ENCODE data around the gene HOXB5. TPM values are rescaled to one million over a fixed set of nuclear protein-coding genes. Genes with fewer than 3 reads are reported as not detected.

HOXB5 gene
- total RNA-seq, 1 experiment from 2014 or later, result not detected

GRCh38 chr17:48640858-48641180 lies 47.2 kb upstream of the HOXB5 start:
- peaks cover 100% of the 10 kb centered on the region for H3K27me3 Mint-ChIP-seq (ENCODE audit: low read depth)
- H3K9me3 ChIP-seq (ENCODE audit: control insufficient read depth, low read depth, low read length), result no peaks in the 10 kb centered on the region
- H3K36me3 Mint-ChIP-seq (ENCODE audit: insufficient read depth in 1 of 3, low read depth in 3 of 3), result no peaks in the 10 kb centered on the region; a peak in 1 of 7 replicates
- no peak for TF ChIP-seq CTCF (conservative IDR thresholded peaks at IDR 0.05)
- no peak overlapping the region for H2BK15ac ChIP-seq (ENCODE audit: low read depth, low read length)
- no peak overlapping the region for H3K14ac ChIP-seq (ENCODE audit: insufficient read depth, low read length)
- H3K9me3 Mint-ChIP-seq, result peaks cover 0 to 9% of the 10 kb centered on the region in 2 experiments; a peak in 3 of 5 replicates
- no peak overlapping the region for H3K18ac ChIP-seq (ENCODE audit: insufficient read length, low read depth, low read length)
- no peak overlapping the region for H3K27ac ChIP-seq (ENCODE audit: insufficient read length, low read depth, low read length)
- H3K27ac Mint-ChIP-seq, result no peak overlapping the region
- H3K27me3 ChIP-seq (ENCODE audit: insufficient read depth, low read length), result peaks cover 98% of the 10 kb centered on the region
- no CpG with 5 or more reads among the region's 1 CpG for WGBS (ENCODE audit: extremely low coverage, insufficient read length, low lambda C conversion rate)
- no peak overlapping the region for H2BK12ac ChIP-seq (ENCODE audit: insufficient read length, low read depth, low read length)
- no peak overlapping the region for H3K56ac ChIP-seq (ENCODE audit: insufficient read length, low read depth, low read length)
- no peak overlapping the region for H3K9ac ChIP-seq (ENCODE audit: extremely low read depth, insufficient read length, low read length)
- H2AK5ac ChIP-seq (ENCODE audit: insufficient read length, low read length), result no peak overlapping the region
- H3K4ac ChIP-seq (ENCODE audit: low read depth, low read length), result no peak overlapping the region
- no peak overlapping the region for H4K8ac ChIP-seq (replicated peaks; ENCODE audit: insufficient read length, low read depth, low read length)
- H4K20me1 ChIP-seq (ENCODE audit: control insufficient read depth, insufficient read depth, insufficient read length), result no peaks in the 10 kb centered on the region
- H2BK5ac ChIP-seq (ENCODE audit: insufficient read length, low read length), result no peak overlapping the region
- no peak overlapping the region for H3K4me3 Mint-ChIP-seq
- H3K79me1 ChIP-seq (ENCODE audit: insufficient read depth, low read depth, low read length, poor library complexity, severe bottlenecking), result no peaks in the 10 kb centered on the region
- no peaks in the 10 kb centered on the region for H3K4me1 ChIP-seq (ENCODE audit: insufficient read depth, low read length)
- H3K23me2 ChIP-seq (ENCODE audit: insufficient read length, low read depth, low read length, poor library complexity, severe bottlenecking), result no peaks in the 10 kb centered on the region
- no peak overlapping the region for H3K4me2 ChIP-seq (ENCODE audit: insufficient read depth, insufficient read length, low read length)
- no peak overlapping the region for H2AFZ ChIP-seq (ENCODE audit: low read length)
- H4K91ac ChIP-seq (ENCODE audit: insufficient read length, low read depth, low read length), result no peak overlapping the region
- no peak overlapping the region for H2BK20ac ChIP-seq (ENCODE audit: low read depth, low read length, poor library complexity, severe bottlenecking)
- no peak for DNase-seq
- H3K23ac ChIP-seq (ENCODE audit: insufficient read length, low read depth, low read length), result no peak overlapping the region
- no peaks in the 10 kb centered on the region for H3K79me2 ChIP-seq (ENCODE audit: insufficient read depth, low read length)
- no peak overlapping the region for H3T11ph ChIP-seq (ENCODE audit: low read length)
- no peak overlapping the region for H2BK120ac ChIP-seq (ENCODE audit: low read depth, low read length, poor library complexity, severe bottlenecking)
- peaks cover 11 to 19% of the 10 kb centered on the region in 2 experiments for H3K4me1 Mint-ChIP-seq
- no peak overlapping the region for H4K5ac ChIP-seq (ENCODE audit: insufficient read length, low read depth, low read length)
